ENCODE results near the gene HCRTR2. TPM values are rescaled to one million over a fixed set of nuclear protein-coding genes. Genes with fewer than 3 reads are reported as not detected.

The HCRTR2 gene
- total RNA-seq, 1 experiment from 2014 or later = not detected

DNA sequence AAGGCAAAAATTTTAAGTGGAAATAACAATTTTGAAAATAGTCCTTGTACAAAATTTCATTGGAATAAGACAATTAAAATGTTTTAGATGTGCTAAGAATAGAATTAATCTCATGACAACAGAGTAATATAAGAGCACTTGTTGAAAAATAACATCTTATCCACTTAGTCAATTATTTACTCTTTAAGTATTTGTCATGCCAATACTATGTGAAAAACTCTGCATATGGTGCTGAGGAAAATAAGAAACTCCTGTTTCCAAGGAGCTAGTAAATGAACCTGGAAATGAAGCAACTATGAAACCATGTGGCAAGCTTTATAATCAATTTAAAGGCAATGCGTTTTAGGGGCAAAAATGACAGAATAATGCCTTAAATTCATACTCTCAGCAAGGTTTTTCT is 42.7 kb upstream of the HCRTR2 start:
- no peaks in the 10 kb centered on the region for H3K4me1 Mint-ChIP-seq
- H3K27ac Mint-ChIP-seq = no peak overlapping the region
- ChIA-PET CTCF (no interaction called here), POLR2A (no interaction called here)
- no peak for TF ChIP-seq NFATC4 (CRISPR knock-in tag; IDR thresholded peaks at IDR 0.05)
- no peak for TF ChIP-seq TP53 (CRISPR knock-in tag; IDR thresholded peaks at IDR 0.05)
- no peak for TF ChIP-seq JAZF1 (CRISPR knock-in tag; IDR thresholded peaks at IDR 0.05)
- TF ChIP-seq, protein P1, sequence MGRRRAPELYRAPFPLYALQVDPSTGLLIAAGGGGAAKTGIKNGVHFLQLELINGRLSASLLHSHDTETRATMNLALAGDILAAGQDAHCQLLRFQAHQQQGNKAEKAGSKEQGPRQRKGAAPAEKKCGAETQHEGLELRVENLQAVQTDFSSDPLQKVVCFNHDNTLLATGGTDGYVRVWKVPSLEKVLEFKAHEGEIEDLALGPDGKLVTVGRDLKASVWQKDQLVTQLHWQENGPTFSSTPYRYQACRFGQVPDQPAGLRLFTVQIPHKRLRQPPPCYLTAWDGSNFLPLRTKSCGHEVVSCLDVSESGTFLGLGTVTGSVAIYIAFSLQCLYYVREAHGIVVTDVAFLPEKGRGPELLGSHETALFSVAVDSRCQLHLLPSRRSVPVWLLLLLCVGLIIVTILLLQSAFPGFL (CRISPR knock-in tag; IDR thresholded peaks at IDR 0.05; ENCODE audit: borderline replicate concordance) = no peak
- no peak for TF ChIP-seq ZNF121 (CRISPR knock-in tag; IDR thresholded peaks at IDR 0.05)
- TF ChIP-seq, protein P2, sequence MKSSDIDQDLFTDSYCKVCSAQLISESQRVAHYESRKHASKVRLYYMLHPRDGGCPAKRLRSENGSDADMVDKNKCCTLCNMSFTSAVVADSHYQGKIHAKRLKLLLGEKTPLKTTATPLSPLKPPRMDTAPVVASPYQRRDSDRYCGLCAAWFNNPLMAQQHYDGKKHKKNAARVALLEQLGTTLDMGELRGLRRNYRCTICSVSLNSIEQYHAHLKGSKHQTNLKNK (CRISPR knock-in tag; IDR thresholded peaks at IDR 0.05) = no peak
- TF ChIP-seq, protein P3, sequence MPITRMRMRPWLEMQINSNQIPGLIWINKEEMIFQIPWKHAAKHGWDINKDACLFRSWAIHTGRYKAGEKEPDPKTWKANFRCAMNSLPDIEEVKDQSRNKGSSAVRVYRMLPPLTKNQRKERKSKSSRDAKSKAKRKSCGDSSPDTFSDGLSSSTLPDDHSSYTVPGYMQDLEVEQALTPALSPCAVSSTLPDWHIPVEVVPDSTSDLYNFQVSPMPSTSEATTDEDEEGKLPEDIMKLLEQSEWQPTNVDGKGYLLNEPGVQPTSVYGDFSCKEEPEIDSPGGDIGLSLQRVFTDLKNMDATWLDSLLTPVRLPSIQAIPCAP (CRISPR knock-in tag; IDR thresholded peaks at IDR 0.05) = no peak
- TF ChIP-seq ZNF138 (CRISPR knock-in tag; conservative IDR thresholded peaks at IDR 0.05) = no peak
- no peak for TF ChIP-seq ZNF671 (CRISPR knock-in tag; IDR thresholded peaks at IDR 0.05)
- TF ChIP-seq, protein P4, sequence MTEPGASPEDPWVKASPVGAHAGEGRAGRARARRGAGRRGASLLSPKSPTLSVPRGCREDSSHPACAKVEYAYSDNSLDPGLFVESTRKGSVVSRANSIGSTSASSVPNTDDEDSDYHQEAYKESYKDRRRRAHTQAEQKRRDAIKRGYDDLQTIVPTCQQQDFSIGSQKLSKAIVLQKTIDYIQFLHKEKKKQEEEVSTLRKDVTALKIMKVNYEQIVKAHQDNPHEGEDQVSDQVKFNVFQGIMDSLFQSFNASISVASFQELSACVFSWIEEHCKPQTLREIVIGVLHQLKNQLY (CRISPR knock-in tag; IDR thresholded peaks at IDR 0.05) = no peak
- TF ChIP-seq JUN (CRISPR knock-in tag; IDR thresholded peaks at IDR 0.05) = no peak
- no peak for TF ChIP-seq GABPB1 (CRISPR knock-in tag; IDR thresholded peaks at IDR 0.05)
- DNase-seq (ENCODE audit: low spot score) (no peak), ATAC-seq (no peak)
- no peak overlapping the region for H3K4me3 Mint-ChIP-seq
- no peaks in the 10 kb centered on the region for H3K36me3 Mint-ChIP-seq
- peaks cover 6% of the 10 kb centered on the region; the same call in 1 of the 2 replicates for H3K9me3 Mint-ChIP-seq
- H3K27me3 Mint-ChIP-seq (ENCODE audit: low read depth) = no peaks in the 10 kb centered on the region

DNA sequence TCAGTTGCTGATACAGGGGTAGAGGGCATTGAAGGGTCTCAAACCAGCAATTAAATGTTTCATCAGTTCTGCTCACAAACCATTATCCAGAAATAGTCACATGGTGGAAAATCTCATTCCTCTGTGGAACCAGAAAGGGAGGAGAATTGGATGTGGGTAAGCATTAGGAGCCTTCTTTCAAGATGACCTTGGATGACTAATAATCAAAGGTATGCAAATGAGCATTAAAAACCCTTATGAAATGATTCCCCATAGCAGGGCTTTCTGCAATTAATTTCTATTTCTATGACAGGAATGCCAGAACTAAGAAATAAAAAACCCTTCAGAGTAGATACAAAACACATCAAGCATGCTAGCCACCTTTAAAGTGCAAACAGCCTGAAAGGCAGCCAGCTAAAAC is 37.4 kb upstream of the HCRTR2 start:
- H3K9me3 Mint-ChIP-seq = no peaks in the 10 kb centered on the region
- no peaks in the 10 kb centered on the region for H3K27me3 Mint-ChIP-seq (ENCODE audit: low read depth)
- H3K36me3 Mint-ChIP-seq = no peaks in the 10 kb centered on the region
- CTCF ChIA-PET = no interaction called here
- H3K4me1 Mint-ChIP-seq = peaks cover 15% of the 10 kb centered on the region
- H3K27ac Mint-ChIP-seq = no peak overlapping the region
- H3K4me3 Mint-ChIP-seq = no peak overlapping the region
- ATAC-seq (no peak), DNase-seq (ENCODE audit: low spot score) (no peak)
- POLR2A ChIA-PET = no interaction called here
- TF ChIP-seq, protein P5, sequence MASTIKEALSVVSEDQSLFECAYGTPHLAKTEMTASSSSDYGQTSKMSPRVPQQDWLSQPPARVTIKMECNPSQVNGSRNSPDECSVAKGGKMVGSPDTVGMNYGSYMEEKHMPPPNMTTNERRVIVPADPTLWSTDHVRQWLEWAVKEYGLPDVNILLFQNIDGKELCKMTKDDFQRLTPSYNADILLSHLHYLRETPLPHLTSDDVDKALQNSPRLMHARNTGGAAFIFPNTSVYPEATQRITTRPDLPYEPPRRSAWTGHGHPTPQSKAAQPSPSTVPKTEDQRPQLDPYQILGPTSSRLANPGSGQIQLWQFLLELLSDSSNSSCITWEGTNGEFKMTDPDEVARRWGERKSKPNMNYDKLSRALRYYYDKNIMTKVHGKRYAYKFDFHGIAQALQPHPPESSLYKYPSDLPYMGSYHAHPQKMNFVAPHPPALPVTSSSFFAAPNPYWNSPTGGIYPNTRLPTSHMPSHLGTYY (CRISPR knock-in tag; IDR thresholded peaks at IDR 0.05) = no peak
- TF ChIP-seq, protein P6, sequence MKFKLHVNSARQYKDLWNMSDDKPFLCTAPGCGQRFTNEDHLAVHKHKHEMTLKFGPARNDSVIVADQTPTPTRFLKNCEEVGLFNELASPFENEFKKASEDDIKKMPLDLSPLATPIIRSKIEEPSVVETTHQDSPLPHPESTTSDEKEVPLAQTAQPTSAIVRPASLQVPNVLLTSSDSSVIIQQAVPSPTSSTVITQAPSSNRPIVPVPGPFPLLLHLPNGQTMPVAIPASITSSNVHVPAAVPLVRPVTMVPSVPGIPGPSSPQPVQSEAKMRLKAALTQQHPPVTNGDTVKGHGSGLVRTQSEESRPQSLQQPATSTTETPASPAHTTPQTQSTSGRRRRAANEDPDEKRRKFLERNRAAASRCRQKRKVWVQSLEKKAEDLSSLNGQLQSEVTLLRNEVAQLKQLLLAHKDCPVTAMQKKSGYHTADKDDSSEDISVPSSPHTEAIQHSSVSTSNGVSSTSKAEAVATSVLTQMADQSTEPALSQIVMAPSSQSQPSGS (CRISPR knock-in tag; IDR thresholded peaks at IDR 0.05; ENCODE audit: borderline replicate concordance, low read depth) = no peak
- TF ChIP-seq, protein P7, sequence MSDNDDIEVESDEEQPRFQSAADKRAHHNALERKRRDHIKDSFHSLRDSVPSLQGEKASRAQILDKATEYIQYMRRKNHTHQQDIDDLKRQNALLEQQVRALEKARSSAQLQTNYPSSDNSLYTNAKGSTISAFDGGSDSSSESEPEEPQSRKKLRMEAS (CRISPR knock-in tag; IDR thresholded peaks at IDR 0.05) = no peak
- TF ChIP-seq, protein P2 (CRISPR knock-in tag; IDR thresholded peaks at IDR 0.05) = no peak
- TF ChIP-seq, protein P8, sequence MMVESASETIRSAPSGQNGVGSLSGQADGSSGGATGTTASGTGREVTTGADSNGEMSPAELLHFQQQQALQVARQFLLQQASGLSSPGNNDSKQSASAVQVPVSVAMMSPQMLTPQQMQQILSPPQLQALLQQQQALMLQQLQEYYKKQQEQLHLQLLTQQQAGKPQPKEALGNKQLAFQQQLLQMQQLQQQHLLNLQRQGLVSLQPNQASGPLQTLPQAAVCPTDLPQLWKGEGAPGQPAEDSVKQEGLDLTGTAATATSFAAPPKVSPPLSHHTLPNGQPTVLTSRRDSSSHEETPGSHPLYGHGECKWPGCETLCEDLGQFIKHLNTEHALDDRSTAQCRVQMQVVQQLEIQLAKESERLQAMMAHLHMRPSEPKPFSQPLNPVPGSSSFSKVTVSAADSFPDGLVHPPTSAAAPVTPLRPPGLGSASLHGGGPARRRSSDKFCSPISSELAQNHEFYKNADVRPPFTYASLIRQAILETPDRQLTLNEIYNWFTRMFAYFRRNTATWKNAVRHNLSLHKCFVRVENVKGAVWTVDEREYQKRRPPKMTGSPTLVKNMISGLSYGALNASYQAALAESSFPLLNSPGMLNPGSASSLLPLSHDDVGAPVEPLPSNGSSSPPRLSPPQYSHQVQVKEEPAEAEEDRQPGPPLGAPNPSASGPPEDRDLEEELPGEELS (CRISPR knock-in tag; IDR thresholded peaks at IDR 0.05) = no peak
- TF ChIP-seq MYBL2 (CRISPR knock-in tag; IDR thresholded peaks at IDR 0.05) (no peak), NR1H2 (CRISPR knock-in tag; IDR thresholded peaks at IDR 0.05) (no peak), NFE2L1 (CRISPR knock-in tag; IDR thresholded peaks at IDR 0.05) (no peak)
- TF ChIP-seq, protein P9, sequence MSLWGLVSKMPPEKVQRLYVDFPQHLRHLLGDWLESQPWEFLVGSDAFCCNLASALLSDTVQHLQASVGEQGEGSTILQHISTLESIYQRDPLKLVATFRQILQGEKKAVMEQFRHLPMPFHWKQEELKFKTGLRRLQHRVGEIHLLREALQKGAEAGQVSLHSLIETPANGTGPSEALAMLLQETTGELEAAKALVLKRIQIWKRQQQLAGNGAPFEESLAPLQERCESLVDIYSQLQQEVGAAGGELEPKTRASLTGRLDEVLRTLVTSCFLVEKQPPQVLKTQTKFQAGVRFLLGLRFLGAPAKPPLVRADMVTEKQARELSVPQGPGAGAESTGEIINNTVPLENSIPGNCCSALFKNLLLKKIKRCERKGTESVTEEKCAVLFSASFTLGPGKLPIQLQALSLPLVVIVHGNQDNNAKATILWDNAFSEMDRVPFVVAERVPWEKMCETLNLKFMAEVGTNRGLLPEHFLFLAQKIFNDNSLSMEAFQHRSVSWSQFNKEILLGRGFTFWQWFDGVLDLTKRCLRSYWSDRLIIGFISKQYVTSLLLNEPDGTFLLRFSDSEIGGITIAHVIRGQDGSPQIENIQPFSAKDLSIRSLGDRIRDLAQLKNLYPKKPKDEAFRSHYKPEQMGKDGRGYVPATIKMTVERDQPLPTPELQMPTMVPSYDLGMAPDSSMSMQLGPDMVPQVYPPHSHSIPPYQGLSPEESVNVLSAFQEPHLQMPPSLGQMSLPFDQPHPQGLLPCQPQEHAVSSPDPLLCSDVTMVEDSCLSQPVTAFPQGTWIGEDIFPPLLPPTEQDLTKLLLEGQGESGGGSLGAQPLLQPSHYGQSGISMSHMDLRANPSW (CRISPR knock-in tag; conservative IDR thresholded peaks at IDR 0.05; ENCODE audit: low read depth) = no peak
- TF ChIP-seq, protein P10, sequence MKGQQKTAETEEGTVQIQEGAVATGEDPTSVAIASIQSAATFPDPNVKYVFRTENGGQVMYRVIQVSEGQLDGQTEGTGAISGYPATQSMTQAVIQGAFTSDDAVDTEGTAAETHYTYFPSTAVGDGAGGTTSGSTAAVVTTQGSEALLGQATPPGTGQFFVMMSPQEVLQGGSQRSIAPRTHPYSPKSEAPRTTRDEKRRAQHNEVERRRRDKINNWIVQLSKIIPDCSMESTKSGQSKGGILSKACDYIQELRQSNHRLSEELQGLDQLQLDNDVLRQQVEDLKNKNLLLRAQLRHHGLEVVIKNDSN (CRISPR knock-in tag; IDR thresholded peaks at IDR 0.05) = no peak
- TF ChIP-seq, protein P11, sequence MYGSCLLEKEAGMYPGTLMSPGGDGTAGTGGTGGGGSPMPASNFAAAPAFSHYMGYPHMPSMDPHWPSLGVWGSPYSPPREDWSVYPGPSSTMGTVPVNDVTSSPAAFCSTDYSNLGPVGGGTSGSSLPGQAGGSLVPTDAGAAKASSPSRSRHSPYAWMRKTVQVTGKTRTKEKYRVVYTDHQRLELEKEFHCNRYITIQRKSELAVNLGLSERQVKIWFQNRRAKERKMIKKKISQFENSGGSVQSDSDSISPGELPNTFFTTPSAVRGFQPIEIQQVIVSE (CRISPR knock-in tag; IDR thresholded peaks at IDR 0.05; ENCODE audit: borderline replicate concordance) = no peak
